Upper lobe of left lung (tissue), 6 donors: ENCODE measurements around the gene RNF222. TPM values are rescaled to one million over a fixed set of nuclear protein-coding genes. Genes with fewer than 3 reads are reported as not detected.

Experiments used
- ATAC-seq, 2 donors: fragments of 200-7000 bp; cut with Tn5 transposase; one replicate each; pipeline ENCODE4 v1.9.1; 2022; ENCODE audit warnings: mild to moderate bottlenecking in 2 of 2, moderate library complexity in 2 of 2; ENCODE audit not compliant: low FRiP score in 2 of 2
- DNase-seq, 2 donors: peaks; one replicate each; pipeline ENCODE4 v3.0.0-alpha.2; 2019 to 2020
- H3K27ac ChIP-seq, 4 donors: fragments of 200-600 bp; sonication (generic); one replicate each; pipeline ENCODE4 v1.5.1; 2016 to 2019
- H3K27me3 ChIP-seq, 4 donors: fragments of 200-600 bp; sonication (generic); one replicate each; pipeline ENCODE4 v1.5.1; 2017 to 2019
- H3K36me3 ChIP-seq, 4 donors: fragments of 200-600 bp; sonication (generic); one replicate each; pipeline ENCODE4 v1.5.1; 2016 to 2019
- H3K4me1 ChIP-seq, 4 donors: fragments of 200-600 bp; sonication (generic); one replicate each; pipeline ENCODE4 v1.5.1; 2018 to 2019
- H3K4me3 ChIP-seq, 4 donors: fragments of 200-600 bp; sonication (generic); one replicate each; pipeline ENCODE4 v1.5.1; 2017 to 2019; ENCODE audit warnings: mild to moderate bottlenecking in 2 of 4, moderate library complexity in 1 of 4
- H3K9me3 ChIP-seq, 4 donors: fragments of 200-600 bp; sonication (generic); one replicate each; pipeline ENCODE4 v1.5.1; 2018 to 2019
- CTCF ChIP-seq, 6 experiments: fragments of 450-650 bp in 4 of 6; fragments of 200-600 bp in 2 of 6; sonication (generic) in 2 of 6; IDR thresholded peaks; one replicate each; pipeline ENCODE4 v1.5.1; 2016 to 2019; ENCODE audit warnings: antibody characterized with exemption in 6 of 6
- EP300 ChIP-seq, 4 donors: sonication (generic); formaldehyde crosslinking; IDR thresholded peaks; one replicate each; pipeline ENCODE4 v1.5.1; 2017; ENCODE audit warnings: antibody characterized with exemption in 4 of 4, control low read depth in 2 of 4
- POLR2A ChIP-seq, 4 donors: fragments of 450-650 bp; IDR thresholded peaks; one replicate each; pipeline ENCODE4 v1.5.1; 2016 to 2017; ENCODE audit warnings: antibody characterized with exemption in 4 of 4, mild to moderate bottlenecking in 2 of 4
- POLR2AphosphoS5 ChIP-seq, 2 donors: sonication (generic); formaldehyde crosslinking; IDR thresholded peaks; one replicate each; pipeline ENCODE4 v1.5.1; 2017; ENCODE audit warnings: antibody characterized with exemption in 2 of 2
- WGBS, 2 donors: methylation state at CpG; one replicate each; pipeline ENCODE4 v1.1.5; 2017 to 2018; 5-methylcytosine and 5-hydroxymethylcytosine counted together
- total RNA-seq, 6 donors: library from RNA; depleted of rRNA in 4 of 6; stranded (reverse); fragments of >200 nt in 4 of 6; gene quantifications; one replicate each; pipeline versions ENCODE4 v1.1.0 to v1.2.1, GENCODE V29; 2016 to 2021
- donor health status: DM: no; HTN: no; CAD: no; lungs with moderate emphysema.
- donor health status: DM: no; HTN: yes; CAD: no; lungs with severe emphysema.

The RNF222 gene
- total RNA-seq, 6 donors from 2014 or later, result not detected

GRCh38 chr17:8345951-8346665 is 51.5 kb downstream of the RNF222 start:
- H3K4me1 ChIP-seq, result peaks cover 0 to 10% (median 0%) of the 10 kb centered on the region in 4 donors
- H3K36me3 ChIP-seq, result no peaks in the 10 kb centered on the region
- no peaks in the 10 kb centered on the region for H3K27me3 ChIP-seq
- no peaks in the 10 kb centered on the region for H3K9me3 ChIP-seq
- 50 to 54% methylated on average over 3 to 5 of the region's 5 CpGs for WGBS, 2 donors
- TF ChIP-seq CTCF (IDR thresholded peaks at IDR 0.05) (no peak), POLR2A (IDR thresholded peaks at IDR 0.05) (no peak), EP300 (IDR thresholded peaks at IDR 0.05) (no peak), POLR2AphosphoS5 (IDR thresholded peaks at IDR 0.05) (no peak)
- no peak overlapping the region for H3K27ac ChIP-seq
- no peak for DNase-seq
- ATAC-seq, result no peak
- no peak overlapping the region for H3K4me3 ChIP-seq

- H3K4me3 ChIP-seq, result no peak overlapping the region
- H3K36me3 ChIP-seq, result no peaks in the 10 kb centered on the region
- no peak for DNase-seq
- 54 to 72% methylated on average over 6 of the region's 6 CpGs for WGBS, 2 donors
- no peaks in the 10 kb centered on the region for H3K9me3 ChIP-seq
- no peak for TF ChIP-seq EP300 (IDR thresholded peaks at IDR 0.05)
- no peak for TF ChIP-seq POLR2A (IDR thresholded peaks at IDR 0.05)
- no peak for TF ChIP-seq CTCF (IDR thresholded peaks at IDR 0.05)
- TF ChIP-seq POLR2AphosphoS5 (IDR thresholded peaks at IDR 0.05), result no peak
- no peaks in the 10 kb centered on the region for H3K27me3 ChIP-seq
- peak in 1 of 2 donors; percentile 30 for ATAC-seq
- no peak overlapping the region for H3K27ac ChIP-seq
- H3K4me1 ChIP-seq, result peaks cover 0 to 10% (median 0%) of the 10 kb centered on the region in 4 donors
Observed at GRCh38 chr17:8345052-8345690, 52.5 kb downstream of the RNF222 start.

- no peak for ATAC-seq
- Histone ChIP-seq H3K36me3 (no peaks in the 10 kb centered on the region), H3K4me3 (no peak overlapping the region), H3K27me3 (no peaks in the 10 kb centered on the region), H3K9me3 (no peaks in the 10 kb centered on the region), H3K4me1 (peaks cover 0 to 14% (median 6%) of the 10 kb centered on the region in 4 donors), H3K27ac (no peak overlapping the region)
- TF ChIP-seq POLR2A (IDR thresholded peaks at IDR 0.05) (no peak), EP300 (IDR thresholded peaks at IDR 0.05) (no peak), CTCF (IDR thresholded peaks at IDR 0.05) (no peak), POLR2AphosphoS5 (IDR thresholded peaks at IDR 0.05) (no peak)
- DNase-seq, result no peak
- WGBS, 2 donors, result 76 to 79% methylated on average over 4 of the region's 4 CpGs
Observed at GRCh38 chr17:8341456-8341855, 56.2 kb downstream of the RNF222 start.

Other genes with a start within 250 kb of the RNF222 start
- 100 to 1,000 TPM; 112 to 358 (median 288) TPM for gene PER1, start 245.4 kb downstream of the RNF222 start, total RNA-seq
- 10 to 100 TPM; 27.2 to 75.8 (median 49.8) TPM for gene VAMP2, start 234.9 kb downstream of the RNF222 start, total RNA-seq
- gene TMEM107, start 221.4 kb downstream of the RNF222 start, total RNA-seq, result 10 to 100 TPM; 11.5 to 32.5 (median 17.3) TPM
- 10 to 100 TPM in 4 of 6 donors, 1 to 10 TPM in 2; 7.3 to 12.5 (median 11.1) TPM for gene BORCS6, start 207.6 kb downstream of the RNF222 start, total RNA-seq
- 1 to 10 TPM in 5 of 6 donors, not detected in 1; 1.8 to 8.1 (median 5.3) TPM for gene AURKB, start 187.3 kb downstream of the RNF222 start, total RNA-seq
- 100 to 1,000 TPM in 1 of 6 donors, 10 to 100 TPM in 5; 19.6 to 123 (median 42.4) TPM for gene CTC1, start 149.8 kb downstream of the RNF222 start, total RNA-seq
- gene PFAS, start 148.5 kb downstream of the RNF222 start, total RNA-seq, result 10 to 100 TPM; 11.9 to 60.8 (median 29.5) TPM
- 10 to 100 TPM; 19.9 to 32.4 (median 26.6) TPM for gene RANGRF, start 109.2 kb downstream of the RNF222 start, total RNA-seq
- gene SLC25A35, start 102.4 kb downstream of the RNF222 start, total RNA-seq, result 10 to 100 TPM in 3 of 6 donors, 1 to 10 TPM in 3; 3.9 to 18.9 (median 9.5) TPM
- 100 to 1,000 TPM in 2 of 6 donors, 10 to 100 TPM in 4; 12.5 to 127 (median 30.4) TPM for gene ARHGEF15, start 87.6 kb downstream of the RNF222 start, total RNA-seq
- gene ODF4, start 58.0 kb downstream of the RNF222 start, total RNA-seq, result not detected
- 1,000 to 10,000 TPM in 3 of 6 donors, 100 to 1,000 TPM in 3; 736 to 1,938 (median 1,066) TPM for gene RPL26, start 14.6 kb downstream of the RNF222 start, total RNA-seq
- 100 to 1,000 TPM in 2 of 6 donors, 10 to 100 TPM in 4; 62.3 to 138 (median 85.4) TPM for gene NDEL1, start 38.1 kb upstream of the RNF222 start, total RNA-seq
- gene MYH10, start 232.9 kb upstream of the RNF222 start, total RNA-seq, result 100 to 1,000 TPM in 3 of 6 donors, 10 to 100 TPM in 3; 73.3 to 246 (median 99.6) TPM